Stomach (tissue), 4 donors: Measurements from ENCODE around the gene HNRNPF.

Experiments used
- POLR2A ChIP-seq, 4 donors: fragments of 450-650 bp; IDR thresholded peaks; one replicate each; pipeline ENCODE4 v1.6.1; 2016; ENCODE audit warnings: antibody characterized with exemption in 4 of 4, control low read depth in 2 of 4, mild to moderate bottlenecking in 1 of 4, moderate library complexity in 1 of 4
- POLR2AphosphoS5 ChIP-seq, 3 donors: sonication (generic); formaldehyde crosslinking; IDR thresholded peaks; one replicate each; pipeline ENCODE4 v1.6.1; 2016; ENCODE audit warnings: antibody characterized with exemption in 3 of 3
- TF ChIP-seq, protein P1 (sequence below), 7 experiments: fragments of 450-650 bp in 4 of 7; fragments of 200-600 bp in 3 of 7; sonication (generic) in 3 of 7; IDR thresholded peaks; one replicate each; pipeline ENCODE4 v1.5.1; 2016 to 2019; ENCODE audit warnings: antibody characterized with exemption in 7 of 7, control low read depth in 2 of 7, mild to moderate bottlenecking in 1 of 7

- TF ChIP-seq, protein P1, sequence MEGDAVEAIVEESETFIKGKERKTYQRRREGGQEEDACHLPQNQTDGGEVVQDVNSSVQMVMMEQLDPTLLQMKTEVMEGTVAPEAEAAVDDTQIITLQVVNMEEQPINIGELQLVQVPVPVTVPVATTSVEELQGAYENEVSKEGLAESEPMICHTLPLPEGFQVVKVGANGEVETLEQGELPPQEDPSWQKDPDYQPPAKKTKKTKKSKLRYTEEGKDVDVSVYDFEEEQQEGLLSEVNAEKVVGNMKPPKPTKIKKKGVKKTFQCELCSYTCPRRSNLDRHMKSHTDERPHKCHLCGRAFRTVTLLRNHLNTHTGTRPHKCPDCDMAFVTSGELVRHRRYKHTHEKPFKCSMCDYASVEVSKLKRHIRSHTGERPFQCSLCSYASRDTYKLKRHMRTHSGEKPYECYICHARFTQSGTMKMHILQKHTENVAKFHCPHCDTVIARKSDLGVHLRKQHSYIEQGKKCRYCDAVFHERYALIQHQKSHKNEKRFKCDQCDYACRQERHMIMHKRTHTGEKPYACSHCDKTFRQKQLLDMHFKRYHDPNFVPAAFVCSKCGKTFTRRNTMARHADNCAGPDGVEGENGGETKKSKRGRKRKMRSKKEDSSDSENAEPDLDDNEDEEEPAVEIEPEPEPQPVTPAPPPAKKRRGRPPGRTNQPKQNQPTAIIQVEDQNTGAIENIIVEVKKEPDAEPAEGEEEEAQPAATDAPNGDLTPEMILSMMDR (IDR thresholded peaks at IDR 0.05), result no peak
- no peak for TF ChIP-seq POLR2A (IDR thresholded peaks at IDR 0.05)
- TF ChIP-seq POLR2AphosphoS5 (IDR thresholded peaks at IDR 0.05), result no peak
Measured at GRCh38 chr10:43374194-43374593, 34.8 kb downstream of the HNRNPF start.
